ENCODE data around the gene ARF1.

ARF1 gene

DNA sequence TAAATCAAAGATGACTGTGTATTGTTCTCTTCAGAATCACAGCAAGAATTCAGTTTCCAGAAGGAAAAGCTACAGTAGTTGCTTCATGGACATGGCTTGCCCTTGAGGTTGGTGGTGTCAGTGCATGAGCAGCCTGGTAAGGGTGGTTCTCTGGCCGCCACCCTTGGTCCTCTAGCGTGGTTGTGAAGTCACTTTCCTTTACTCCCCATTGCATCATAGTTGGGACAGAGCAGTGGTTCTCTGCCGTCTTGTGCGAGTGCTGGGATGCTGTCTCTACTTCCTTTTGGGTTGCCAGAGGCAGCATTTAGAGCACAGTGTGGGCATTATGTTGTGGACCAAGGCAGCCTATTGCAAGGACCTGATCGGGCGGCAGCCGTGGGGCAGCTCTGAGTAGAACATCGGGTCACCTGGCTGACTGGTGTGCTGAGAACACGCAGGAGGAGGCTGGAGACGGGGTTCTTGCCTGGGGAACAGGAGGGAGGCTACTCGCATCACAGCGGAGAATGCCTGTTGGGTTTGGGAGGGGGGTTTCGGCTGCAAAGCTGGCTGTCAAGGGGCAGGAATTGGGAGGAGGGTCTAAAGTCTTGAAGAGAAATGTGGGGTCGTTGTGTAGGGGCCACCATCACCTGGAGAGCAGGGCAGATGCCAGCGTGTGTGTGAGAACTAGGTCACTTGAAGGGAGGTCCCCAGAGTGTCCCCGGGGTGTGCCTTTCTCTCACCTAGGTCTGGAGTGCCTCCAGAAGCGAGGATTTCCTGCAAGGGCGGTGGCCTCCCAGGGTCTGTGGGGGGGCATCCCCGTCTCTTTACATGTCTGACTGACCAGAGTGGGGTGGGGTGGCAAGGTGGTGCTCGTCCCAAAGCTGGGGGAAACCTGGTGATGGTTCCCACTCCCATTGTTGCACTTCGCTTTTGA, 6.3 kb downstream of the ARF1 start:
- DNase-seq = peak; percentile 86 to 88 (median 87)

GRCh38 chr1:228089519-228090380, 7.2 kb downstream of the ARF1 start:
- peak; percentile 62 to 69 (median 65) for DNase-seq

DNA sequence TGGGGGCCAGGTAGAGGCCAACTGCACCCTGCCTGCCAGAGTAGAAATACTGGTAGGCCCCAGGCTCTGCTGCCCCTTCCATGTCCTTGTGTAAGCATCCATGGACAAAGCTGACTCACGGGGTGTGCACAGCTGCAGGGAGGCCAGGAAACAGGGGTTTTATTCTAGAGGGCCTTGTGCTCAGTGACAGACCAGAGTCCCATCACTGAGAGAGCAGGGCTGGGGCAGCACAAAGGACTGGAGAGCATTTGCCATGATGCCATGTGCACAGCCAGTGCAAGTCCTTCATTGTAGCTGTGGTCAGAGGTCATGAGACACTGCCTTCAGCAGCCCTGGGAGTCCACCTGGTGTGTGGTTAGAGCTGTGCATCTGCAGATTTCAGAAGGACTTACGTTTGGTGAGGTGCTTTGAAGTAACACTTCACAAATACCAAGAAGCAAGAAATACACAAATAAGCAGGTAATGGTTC, 8.1 kb downstream of the ARF1 start:
- peak in 1 of 3 donors; percentile 38 for DNase-seq

- no peak for DNase-seq
These were observed 8.6 kb downstream of the ARF1 start for GRCh38 chr1:228091084-228091483.

GRCh38 chr1:228092342-228093049, 10.0 kb downstream of the ARF1 start:
- DNase-seq = no peak

DNA sequence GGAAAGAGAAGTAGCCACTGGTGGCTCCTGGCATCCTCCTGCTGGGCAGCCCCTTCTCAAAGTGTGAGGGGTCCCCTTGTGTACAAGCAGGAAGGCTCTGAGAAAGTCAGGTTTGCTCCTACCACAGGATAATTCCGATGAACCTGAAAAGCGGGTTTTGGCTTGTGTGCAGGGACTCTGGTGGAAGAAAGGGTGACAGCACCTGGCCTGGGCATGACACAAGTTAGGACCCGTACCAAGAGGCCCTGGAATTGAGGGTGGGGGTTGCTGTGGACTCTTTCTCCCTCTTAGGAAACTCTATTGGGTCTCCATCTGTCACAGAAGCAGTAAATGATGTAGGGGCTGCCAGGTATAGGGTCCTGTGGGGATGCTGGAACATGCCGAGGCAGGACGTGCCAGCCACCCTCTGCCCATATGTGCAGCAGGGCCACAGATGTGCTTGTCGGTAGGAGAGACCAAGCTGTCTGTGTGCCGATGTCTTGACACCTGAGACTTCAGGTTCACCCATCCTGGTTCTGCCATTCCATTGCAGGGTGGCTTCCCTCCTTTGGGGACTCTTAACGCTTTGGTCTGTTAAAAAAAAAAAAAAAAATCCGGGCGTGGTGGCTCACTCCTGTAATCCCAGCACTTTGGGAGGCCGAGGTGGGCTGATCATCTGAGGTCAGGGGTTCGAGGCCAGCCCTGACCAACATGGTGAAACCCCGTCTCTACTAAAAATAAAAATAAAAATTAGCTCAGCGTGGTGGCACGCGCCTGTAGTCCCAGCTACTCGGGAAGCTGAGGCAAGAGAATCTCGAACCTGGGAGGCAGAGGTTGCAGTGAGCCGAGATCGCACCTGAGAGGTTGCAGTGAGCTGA, 10.8 kb downstream of the ARF1 start:
- DNase-seq = no peak

GRCh38 chr1:228094432-228095016, 12.0 kb downstream of the ARF1 start:
- DNase-seq = no peak

DNA sequence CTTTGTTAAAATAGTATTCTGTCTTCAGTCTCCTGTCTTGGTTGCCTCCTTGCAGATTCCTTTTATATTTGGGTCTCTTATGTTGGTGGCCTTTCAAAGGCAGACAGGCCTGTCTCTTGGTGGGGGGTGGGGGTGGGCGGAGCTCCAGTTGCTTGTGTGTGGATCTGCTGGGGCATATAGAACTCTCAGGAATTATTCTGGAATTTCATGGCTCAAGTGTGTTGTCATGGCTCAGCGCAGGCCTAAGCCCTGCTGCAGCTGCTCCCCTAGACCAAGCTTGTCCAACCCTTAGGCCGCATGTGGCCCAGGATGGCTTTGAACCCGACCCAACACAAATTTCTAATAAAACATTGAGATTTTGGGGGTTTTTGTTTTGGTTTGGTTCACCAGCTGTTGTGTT, 12.7 kb downstream of the ARF1 start:
- DNase-seq = no peak

DNA sequence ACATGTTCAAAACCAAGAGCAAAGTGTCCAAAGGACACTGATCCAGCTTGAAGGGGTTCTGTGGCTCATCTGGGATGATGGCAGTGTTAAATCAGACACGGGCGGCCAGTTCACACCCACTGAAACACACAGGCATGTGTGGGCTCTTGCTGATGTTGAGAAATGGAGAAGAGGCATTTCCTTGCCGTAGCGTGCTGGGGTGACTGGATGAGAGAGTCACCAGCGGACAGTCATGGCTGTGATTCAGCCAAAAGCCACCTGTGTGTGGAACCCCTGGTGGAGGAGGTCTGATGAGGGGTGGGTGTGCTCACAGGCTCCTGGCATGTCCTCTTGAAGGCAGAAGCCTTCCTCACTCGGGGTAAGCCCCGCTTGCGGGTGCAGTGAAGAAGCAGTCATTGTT, 13.4 kb downstream of the ARF1 start:
- peak; percentile 70 to 79 (median 72) for DNase-seq

DNA sequence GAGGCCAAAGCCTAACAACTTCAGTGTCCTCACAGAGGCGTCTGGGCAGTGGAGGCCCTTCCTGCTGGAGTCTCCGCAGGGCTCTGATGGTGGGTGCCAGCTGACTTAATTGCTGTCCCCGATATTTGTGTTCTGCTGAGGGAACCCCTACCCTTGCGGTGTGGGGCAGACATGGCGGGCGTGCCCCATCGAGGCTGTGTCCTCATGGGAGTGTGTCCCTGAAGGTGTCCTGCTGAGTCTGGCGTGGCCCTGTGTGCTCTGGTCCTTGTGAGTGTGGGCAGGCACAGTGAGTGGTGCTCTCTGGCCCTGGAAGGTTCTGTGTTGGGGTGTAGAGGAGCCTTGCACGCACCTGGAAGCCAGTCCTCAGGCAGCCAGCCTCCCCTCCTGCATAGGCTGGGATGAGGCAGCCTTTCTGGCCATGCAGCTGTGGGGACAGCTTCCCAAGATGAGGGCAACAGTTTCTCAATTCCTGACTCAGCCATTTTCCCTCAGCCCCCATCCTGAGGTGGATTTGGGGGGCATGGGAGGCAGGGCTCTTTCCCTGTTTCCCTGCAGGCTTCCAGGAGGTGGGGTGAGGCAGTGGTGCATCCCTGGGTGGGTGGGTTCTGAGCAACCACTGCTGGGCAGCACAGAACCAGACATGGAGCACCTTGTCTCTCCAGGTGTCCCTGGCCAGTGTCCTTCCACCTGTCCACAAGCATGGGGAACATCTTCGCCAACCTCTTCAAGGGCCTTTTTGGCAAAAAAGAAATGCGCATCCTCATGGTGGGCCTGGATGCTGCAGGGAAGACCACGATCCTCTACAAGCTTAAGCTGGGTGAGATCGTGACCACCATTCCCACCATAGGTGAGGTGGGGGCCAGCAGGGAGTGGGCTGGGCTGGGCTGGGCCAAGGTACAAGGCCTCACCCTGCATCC, 14.2 kb downstream of the ARF1 start:
- no peak for DNase-seq

GRCh38 chr1:228097333-228098081, 15.0 kb downstream of the ARF1 start:
- DNase-seq = no peak

GRCh38 chr1:228098323-228098931, 15.9 kb downstream of the ARF1 start:
- no peak for DNase-seq

GRCh38 chr1:228099331-228099732, 16.8 kb downstream of the ARF1 start:
- no peak for DNase-seq

GRCh38 chr1:228100822-228101613, 18.5 kb downstream of the ARF1 start:
- DNase-seq = no peak

DNA sequence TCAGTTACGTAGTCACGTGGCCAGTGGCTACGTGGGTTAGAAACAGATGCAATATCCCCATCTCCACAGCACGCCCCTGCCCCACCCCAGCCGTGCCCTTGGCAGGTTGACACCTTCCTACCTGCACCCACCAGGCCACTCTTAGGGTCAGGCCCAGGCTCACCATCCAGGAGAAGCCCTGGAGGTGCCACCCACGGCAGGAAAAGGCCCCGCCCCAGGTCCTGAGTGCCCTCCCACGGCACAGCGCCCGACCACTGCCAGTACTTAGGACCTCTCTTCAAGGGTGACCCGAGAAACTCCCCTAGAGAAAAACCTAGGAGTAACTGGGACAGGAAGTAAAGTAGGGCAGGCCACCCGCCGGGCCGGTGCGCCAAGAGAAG, 19.1 kb downstream of the ARF1 start:
- DNase-seq = peak in 1 of 3 donors; percentile 17

GRCh38 chr1:228101994-228102790, 19.7 kb downstream of the ARF1 start:
- DNase-seq = peak; percentile 45 to 65 (median 50)
